GM21825 (cell line): ENCODE measurements around the gene ASGR1.
"Not testable (repeated sequence)": the region's sequence is repeated elsewhere in the genome, so short reads cannot be mapped to it uniquely, and the experiment has no call there.

Experiments used
- ATAC-seq: cut with Tn5 transposase; IDR thresholded peaks from one replicate; pipeline ENCODE4 v1.9.1; 2021; ENCODE audit warnings: mild to moderate bottlenecking, moderate library complexity; ENCODE audit not compliant: unreplicated experiment

Gene ASGR1

GRCh38 chr17:7191571-7192270 is 12.6 kb upstream of the ASGR1 start:
- no peak for ATAC-seq

GRCh38 chr17:7191069-7191468 is 11.9 kb upstream of the ASGR1 start:
- ATAC-seq = no peak

- no peak for ATAC-seq
Observed at GRCh38 chr17:7190276-7190917, 11.2 kb upstream of the ASGR1 start.

- no peak for ATAC-seq
Observed at GRCh38 chr17:7186241-7186640, 7.1 kb upstream of the ASGR1 start.

GRCh38 chr17:7184647-7185046 is 5.5 kb upstream of the ASGR1 start:
- no peak for ATAC-seq

- no peak for ATAC-seq
Observed at GRCh38 chr17:7184091-7184488, 4.9 kb upstream of the ASGR1 start.

GRCh38 chr17:7183433-7184090 is 4.4 kb upstream of the ASGR1 start:
- no peak for ATAC-seq

GRCh38 chr17:7182101-7182500 is 2.9 kb upstream of the ASGR1 start:
- ATAC-seq = not testable (repeated sequence)

- ATAC-seq = no peak
Observed at GRCh38 chr17:7178973-7179316, 225 bp downstream of the ASGR1 start.

GRCh38 chr17:7177954-7178477 is 1.2 kb downstream of the ASGR1 start:
- no peak for ATAC-seq

- ATAC-seq = no peak
Observed at GRCh38 chr17:7177191-7177953, 1.8 kb downstream of the ASGR1 start.

GRCh38 chr17:7176841-7177190 is 2.4 kb downstream of the ASGR1 start:
- ATAC-seq = no peak

GRCh38 chr17:7176107-7176840 is 2.9 kb downstream of the ASGR1 start:
- no peak for ATAC-seq

GRCh38 chr17:7175330-7175733 is 3.8 kb downstream of the ASGR1 start:
- ATAC-seq = no peak

GRCh38 chr17:7174603-7175326 is 4.4 kb downstream of the ASGR1 start:
- ATAC-seq = no peak

GRCh38 chr17:7173687-7174602 is 5.2 kb downstream of the ASGR1 start:
- no peak for ATAC-seq

GRCh38 chr17:7172522-7173191 is 6.5 kb downstream of the ASGR1 start:
- not testable (repeated sequence) for ATAC-seq

- not testable (repeated sequence) for ATAC-seq
Observed at GRCh38 chr17:7169565-7169908, 9.6 kb downstream of the ASGR1 start.
